ENCODE results near the gene FAM114A2. TPM values are rescaled to one million over a fixed set of nuclear protein-coding genes. Genes with fewer than 3 reads are reported as not detected.

FAM114A2 gene
- total RNA-seq, 1 experiment from 2014 or later, result 21.3 TPM

GRCh38 chr5:154065971-154066370 is 27.3 kb upstream of the FAM114A2 start:
- no peaks in the 10 kb centered on the region for H3K4me1 Mint-ChIP-seq (ENCODE audit: low read depth, unreplicated experiment)
- no peak overlapping the region for H3K27ac Mint-ChIP-seq (ENCODE audit: unreplicated experiment)
- H3K36me3 Mint-ChIP-seq (ENCODE audit: insufficient read depth, unreplicated experiment), result no peaks in the 10 kb centered on the region
- H3K4me3 Mint-ChIP-seq (ENCODE audit: low read depth, unreplicated experiment), result no peak overlapping the region
- TF ChIP-seq CTCF (IDR thresholded peaks at IDR 0.05; ENCODE audit: unreplicated experiment), result no peak
- no TSS peak for BruUV-seq (replicated peaks)
- H3K9me3 Mint-ChIP-seq (ENCODE audit: low read depth, unreplicated experiment), result no peaks in the 10 kb centered on the region
- CTCF ChIA-PET, result interaction anchor here (1.0 kb wide), 1 partner anchor 339 kb away, joined by 3 read pairs; no protein-coding TSS in a partner anchor
- peaks cover 79% of the 10 kb centered on the region for H3K27me3 Mint-ChIP-seq (ENCODE audit: unreplicated experiment)
- intact Hi-C loops (cut with micrococcal nuclease; ENCODE audit: unreplicated experiment), result no loop called here
- DNase-seq, result no peak

DNA sequence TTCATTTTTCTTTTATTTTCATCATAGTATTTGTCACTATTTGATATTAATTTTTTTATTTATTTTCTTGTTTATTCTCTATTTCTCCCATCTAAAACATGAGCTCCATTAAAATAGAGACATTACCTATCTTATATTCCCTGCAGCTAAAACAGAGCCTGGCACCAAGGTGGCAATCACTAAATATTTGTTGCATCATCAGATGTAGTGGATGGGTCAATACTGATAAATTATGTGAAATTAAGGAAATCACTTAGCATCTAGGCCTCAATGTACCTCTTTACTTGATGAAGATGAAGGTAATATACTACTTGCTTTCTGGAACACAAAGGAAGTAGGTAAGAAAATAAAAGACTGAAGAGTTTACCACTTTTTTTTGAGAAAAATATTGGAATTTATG is 24.7 kb upstream of the FAM114A2 start:
- intact Hi-C loops (cut with micrococcal nuclease; ENCODE audit: unreplicated experiment), result no loop called here
- no peak for DNase-seq
- TF ChIP-seq CTCF (IDR thresholded peaks at IDR 0.05; ENCODE audit: unreplicated experiment), result no peak
- Mint-ChIP-seq H3K36me3 (ENCODE audit: insufficient read depth, unreplicated experiment) (no peaks in the 10 kb centered on the region), H3K27me3 (ENCODE audit: unreplicated experiment) (peaks cover 77% of the 10 kb centered on the region), H3K27ac (ENCODE audit: unreplicated experiment) (no peak overlapping the region), H3K9me3 (ENCODE audit: low read depth, unreplicated experiment) (no peaks in the 10 kb centered on the region), H3K4me1 (ENCODE audit: low read depth, unreplicated experiment) (peaks cover 18% of the 10 kb centered on the region), H3K4me3 (ENCODE audit: low read depth, unreplicated experiment) (no peak overlapping the region)
- BruUV-seq (replicated peaks), result no TSS peak
- CTCF ChIA-PET, result interaction anchor here (1.1 kb wide), 1 partner anchor 9 kb away, joined by 3 read pairs; no protein-coding TSS in a partner anchor

DNA sequence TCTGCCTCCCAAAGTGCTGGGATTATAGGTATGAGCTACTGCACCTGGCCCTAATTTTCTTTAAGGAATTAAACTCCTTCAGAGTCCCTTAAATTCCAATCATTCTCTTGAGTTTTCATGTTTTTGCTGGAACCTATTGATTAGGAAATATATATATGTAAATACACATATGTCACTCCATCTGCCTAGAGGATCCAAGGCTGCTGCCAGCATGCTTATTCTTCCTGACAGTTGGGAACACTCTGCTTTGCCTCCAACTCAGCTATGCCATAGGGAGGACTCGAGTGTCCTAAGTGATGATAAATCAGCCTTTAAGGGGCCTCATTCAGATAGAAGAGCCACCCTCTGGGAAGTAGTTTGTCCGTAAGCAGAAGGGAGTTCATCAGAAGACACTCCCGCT is 21.9 kb upstream of the FAM114A2 start:
- H3K9me3 Mint-ChIP-seq (ENCODE audit: low read depth, unreplicated experiment), result no peaks in the 10 kb centered on the region
- no peak overlapping the region for H3K27ac Mint-ChIP-seq (ENCODE audit: unreplicated experiment)

DNA sequence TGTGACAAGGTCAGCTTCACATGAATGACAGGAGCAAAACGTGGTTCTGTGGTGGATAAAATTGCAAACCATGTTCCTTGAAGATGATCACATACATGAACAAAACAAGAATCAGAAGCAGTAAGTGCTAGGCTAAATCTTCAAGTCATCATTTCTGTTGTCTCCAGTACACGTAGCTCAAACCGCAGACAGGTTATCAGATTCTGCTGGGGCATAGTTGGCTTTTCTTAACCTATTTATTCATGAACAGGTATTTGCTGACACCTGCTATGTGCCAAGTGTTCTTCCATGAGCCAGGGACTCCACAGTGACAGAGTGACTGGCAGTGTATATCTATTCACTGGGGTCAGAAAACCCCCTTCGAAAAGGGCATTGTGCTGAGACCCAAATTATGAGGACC is 20.9 kb upstream of the FAM114A2 start:
- peaks cover 27% of the 10 kb centered on the region for H3K4me1 Mint-ChIP-seq (ENCODE audit: low read depth, unreplicated experiment)
- H3K27ac Mint-ChIP-seq (ENCODE audit: unreplicated experiment), result no peak overlapping the region
- TF ChIP-seq CTCF (IDR thresholded peaks at IDR 0.05; ENCODE audit: unreplicated experiment), result no peak
- intact Hi-C loops (cut with micrococcal nuclease; ENCODE audit: unreplicated experiment), result no loop called here
- no peaks in the 10 kb centered on the region for H3K36me3 Mint-ChIP-seq (ENCODE audit: insufficient read depth, unreplicated experiment)
- CTCF ChIA-PET, result interaction anchor here (2.7 kb wide), 1 partner anchor 13 kb away, joined by 17 read pairs; no protein-coding TSS in a partner anchor
- DNase-seq, result no peak
- no TSS peak for BruUV-seq (replicated peaks)
- H3K27me3 Mint-ChIP-seq (ENCODE audit: unreplicated experiment), result peaks cover 49% of the 10 kb centered on the region
- H3K4me3 Mint-ChIP-seq (ENCODE audit: low read depth, unreplicated experiment), result no peak overlapping the region
- H3K9me3 Mint-ChIP-seq (ENCODE audit: low read depth, unreplicated experiment), result no peaks in the 10 kb centered on the region

More for the DNA sequence above, 21.9 kb upstream of the FAM114A2 start:
- intact Hi-C loops (cut with micrococcal nuclease; ENCODE audit: unreplicated experiment), result no loop called here
- TF ChIP-seq CTCF (IDR thresholded peaks at IDR 0.05; ENCODE audit: unreplicated experiment), result no peak
- Mint-ChIP-seq H3K4me1 (ENCODE audit: low read depth, unreplicated experiment) (peaks cover 27% of the 10 kb centered on the region), H3K36me3 (ENCODE audit: insufficient read depth, unreplicated experiment) (no peaks in the 10 kb centered on the region), H3K4me3 (ENCODE audit: low read depth, unreplicated experiment) (no peak overlapping the region), H3K27me3 (ENCODE audit: unreplicated experiment) (peaks cover 59% of the 10 kb centered on the region)
- CTCF ChIA-PET, result interaction anchor here (1.1 kb wide), 1 partner anchor 12 kb away, joined by 3 read pairs; no protein-coding TSS in a partner anchor
- no peak for DNase-seq
- BruUV-seq (replicated peaks), result no TSS peak

All from Calu3 (cell line).